HUDEP-2 (cell line): ENCODE measurements around the gene TSPAN15.

Experiments
- DNase-seq, 76 experiments: peaks; one replicate each; lab custom pipeline; 2025; ENCODE audit not compliant: unreplicated experiment in 76 of 76; lab: John Stamatoyannopoulos, UW

TSPAN15 gene

GRCh38 chr10:69451209-69451783, at the start of gene TSPAN15:
TSS of gene TSPAN15 (plus strand) at chr10:69451465. CDS start at chr10:69451595, 130 bp downstream.
- peak in 38 of 76 experiments; percentile 2 to 63 (median 22) for DNase-seq

GRCh38 chr10:69402386-69402785, 48.9 kb upstream of the TSPAN15 start:
- no peak for DNase-seq

DNA sequence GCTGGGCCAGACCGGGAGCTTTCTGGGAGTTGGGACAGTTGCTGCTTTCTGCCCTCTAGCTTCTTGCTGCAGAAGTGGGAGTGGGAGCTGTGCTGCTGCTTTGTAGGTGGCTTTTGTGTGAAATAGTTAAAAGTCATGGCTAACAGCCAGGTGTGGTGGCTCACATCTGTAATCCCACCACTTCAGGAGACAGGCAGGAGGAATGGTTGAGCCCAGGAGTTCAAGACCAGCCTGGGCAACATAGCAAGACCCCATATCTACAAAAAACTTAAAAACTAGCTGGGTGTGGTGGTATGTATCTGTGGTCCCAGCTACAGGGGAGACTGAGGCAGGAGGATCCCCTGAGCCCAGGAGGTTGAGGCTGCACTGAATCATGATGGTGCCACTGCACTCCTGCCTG, 48.2 kb upstream of the TSPAN15 start:
- DNase-seq, result no peak

- DNase-seq, result no peak
Measured at GRCh38 chr10:69403519-69403918, 47.7 kb upstream of the TSPAN15 start.

DNA sequence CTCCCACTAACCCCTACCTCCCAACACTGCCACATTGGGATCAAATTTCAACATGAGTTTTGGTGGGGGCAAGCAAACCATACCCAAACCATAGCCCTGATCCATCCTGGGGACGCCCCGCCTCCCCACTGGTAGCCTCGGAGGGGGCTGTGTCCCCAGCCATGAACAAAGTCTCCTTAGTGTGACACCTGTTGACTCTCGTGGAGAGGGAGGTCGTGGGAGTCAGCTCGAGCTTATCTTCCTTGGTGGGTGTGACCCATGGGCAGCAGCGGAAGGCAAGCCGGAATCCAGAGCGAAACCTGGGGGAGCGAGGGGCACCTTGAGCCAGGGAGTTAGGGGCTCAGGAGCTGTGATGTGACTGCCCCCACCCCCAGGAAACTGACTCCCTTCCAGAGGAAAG, 46.5 kb upstream of the TSPAN15 start:
- no peak for DNase-seq

DNA sequence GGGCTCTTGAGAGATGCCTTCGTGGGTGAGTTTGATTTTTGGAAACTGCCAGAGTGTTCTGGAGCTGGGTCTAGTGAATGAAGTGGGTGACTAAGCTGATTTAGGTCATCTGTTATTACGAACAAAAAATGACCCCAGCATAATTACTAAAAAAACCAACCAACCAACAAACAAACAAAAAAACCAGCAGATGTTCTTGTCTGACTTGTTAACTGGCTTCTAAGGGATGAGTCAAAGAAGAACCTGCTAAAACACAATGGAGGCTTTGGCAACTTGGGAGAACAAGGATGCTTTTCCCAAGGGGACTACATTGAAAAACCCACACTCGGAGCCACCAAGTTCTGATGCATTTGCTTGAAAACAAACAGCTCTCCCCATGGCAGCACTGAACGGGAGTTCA, 46.0 kb upstream of the TSPAN15 start:
- no peak for DNase-seq

DNA sequence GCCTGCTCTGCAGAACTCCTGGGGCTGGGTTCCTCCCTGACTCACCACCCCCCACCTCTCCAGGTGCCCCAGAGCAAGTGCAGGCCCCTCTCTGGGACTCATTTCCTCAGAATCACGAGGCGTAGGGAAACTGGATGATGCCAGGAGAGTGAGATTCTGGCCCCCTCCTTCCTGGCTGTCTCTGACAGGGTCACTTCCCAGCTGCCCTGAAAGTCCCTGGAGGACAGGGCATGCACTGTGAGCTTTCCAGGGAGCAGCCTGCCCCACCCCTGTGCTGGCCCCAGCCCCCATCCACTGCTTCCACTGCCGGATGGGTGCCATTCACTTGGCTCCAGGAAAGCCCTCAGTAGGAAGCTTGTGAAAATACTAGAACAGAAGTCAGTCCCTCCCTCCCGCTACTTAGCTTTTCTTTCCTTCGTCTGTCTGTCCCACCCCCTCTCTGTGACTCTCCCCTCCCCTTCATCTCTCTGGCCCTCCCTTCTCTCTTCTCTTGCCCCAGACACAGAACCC, 44.9 kb upstream of the TSPAN15 start:
- DNase-seq, result no peak

DNA sequence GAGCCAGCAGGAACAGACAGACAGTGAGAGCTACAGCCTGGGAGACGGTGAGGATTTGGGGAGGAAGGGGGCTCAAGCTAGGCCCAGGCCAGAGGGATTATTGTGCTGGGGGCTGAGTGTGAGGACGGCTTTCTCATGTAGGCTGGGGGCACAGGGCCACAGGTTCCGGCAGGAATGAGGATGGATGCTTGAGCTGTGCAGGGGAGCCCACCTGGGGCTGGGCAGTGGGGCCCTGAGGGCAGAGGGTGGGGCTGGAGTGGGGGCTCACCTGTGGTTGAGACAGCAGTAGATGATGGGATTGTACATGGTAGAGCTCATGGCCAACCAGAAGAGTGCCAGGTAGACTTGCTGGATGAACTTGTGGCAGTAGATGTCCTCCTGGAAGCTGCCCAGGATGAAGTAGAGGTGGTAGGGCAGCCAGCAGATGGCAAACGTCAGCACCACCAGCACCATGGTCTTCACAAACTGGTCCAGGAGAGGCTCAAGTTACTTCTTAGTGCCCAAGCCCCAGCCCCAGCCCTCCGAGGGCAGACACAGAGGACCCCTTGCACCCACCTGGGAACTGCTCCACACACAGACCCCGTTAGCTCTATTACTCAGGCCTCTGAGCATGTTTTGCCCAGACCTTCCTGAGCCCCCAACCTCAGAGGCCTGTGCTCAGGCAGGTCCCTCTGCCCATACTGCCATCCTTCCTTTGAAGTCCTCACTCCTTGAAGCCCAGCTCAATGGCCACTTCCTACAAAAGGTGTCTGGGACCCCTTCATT, 44.3 kb upstream of the TSPAN15 start:
- DNase-seq, result peak in 1 of 76 experiments; percentile 16

DNA sequence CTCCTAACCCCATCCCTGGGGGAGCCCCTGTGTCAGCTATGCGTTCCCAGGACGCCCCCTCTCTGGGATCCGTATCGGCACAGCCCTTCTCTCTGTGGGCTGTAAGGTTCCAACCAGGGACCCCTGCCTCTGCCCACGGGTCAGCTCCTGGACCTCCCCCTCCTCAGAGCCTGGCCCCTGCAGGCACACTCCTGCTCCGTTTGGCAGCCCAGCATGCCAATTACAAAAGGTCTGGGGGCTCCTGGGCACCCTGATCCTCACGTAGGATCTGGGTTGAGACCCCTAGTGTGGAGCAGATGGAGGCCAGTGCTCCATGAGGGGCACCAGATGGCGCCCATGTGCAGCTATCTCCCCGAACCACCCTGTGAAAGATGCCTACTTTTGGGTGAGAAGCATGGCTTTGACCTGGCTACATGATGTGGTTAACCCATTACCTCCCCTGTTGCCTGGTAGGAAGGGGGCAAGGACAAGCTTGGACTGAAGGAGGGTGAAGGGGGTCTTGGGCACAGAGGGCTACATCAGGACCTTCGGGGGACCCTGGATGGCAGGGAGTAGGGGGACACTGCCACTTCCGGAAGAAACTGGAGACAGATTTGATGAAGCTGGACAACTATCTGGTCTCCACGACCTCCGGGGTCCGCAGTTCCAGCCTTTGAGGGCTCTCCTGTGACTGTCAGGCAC, 43.5 kb upstream of the TSPAN15 start:
- DNase-seq, result peak in 5 of 76 experiments; percentile 7 to 21 (median 15)

DNA sequence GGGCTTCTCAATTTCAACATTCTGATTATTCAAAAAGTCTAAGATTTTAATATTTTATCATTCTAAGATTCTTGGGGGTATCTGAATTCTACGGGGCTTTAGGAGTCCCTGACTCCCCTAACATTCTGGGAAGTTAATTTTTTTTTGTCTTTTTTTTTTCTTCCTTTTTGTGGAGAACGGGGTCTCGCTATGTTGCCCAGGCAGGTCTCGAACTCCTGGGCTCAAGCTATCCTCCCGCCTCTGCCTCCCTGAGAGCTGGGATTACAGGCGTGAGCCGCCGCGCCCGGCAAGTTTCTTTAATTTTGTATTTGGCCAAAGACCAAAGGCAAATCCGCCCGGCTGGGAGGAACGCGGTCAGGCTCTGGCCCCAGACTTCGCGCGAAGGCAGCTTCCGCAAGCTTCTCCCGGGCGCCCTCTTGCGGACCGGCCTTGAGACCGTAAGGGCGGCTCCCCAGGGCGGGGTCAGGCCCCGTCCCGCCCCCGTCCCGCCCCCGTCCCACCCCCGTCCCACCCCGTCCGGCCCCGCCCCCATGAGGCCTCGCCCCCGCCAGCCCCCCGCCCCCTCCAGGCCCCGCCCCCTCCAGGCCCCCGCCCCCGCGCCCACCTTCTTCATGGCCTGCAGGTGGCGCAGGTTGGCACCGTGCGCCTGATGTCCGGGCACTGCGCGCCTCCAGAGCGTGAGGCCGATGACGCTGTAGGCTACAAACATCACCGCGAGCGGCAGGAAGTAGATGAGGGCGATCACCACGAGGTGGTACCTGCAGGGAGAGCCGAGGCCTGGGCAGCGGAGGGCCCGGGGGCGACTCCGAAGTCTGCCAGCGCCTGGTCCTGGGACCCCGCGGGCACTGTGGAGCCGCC, 42.7 kb upstream of the TSPAN15 start:
- DNase-seq, result peak in 74 of 76 experiments; percentile 49 to 94 (median 86)

DNA sequence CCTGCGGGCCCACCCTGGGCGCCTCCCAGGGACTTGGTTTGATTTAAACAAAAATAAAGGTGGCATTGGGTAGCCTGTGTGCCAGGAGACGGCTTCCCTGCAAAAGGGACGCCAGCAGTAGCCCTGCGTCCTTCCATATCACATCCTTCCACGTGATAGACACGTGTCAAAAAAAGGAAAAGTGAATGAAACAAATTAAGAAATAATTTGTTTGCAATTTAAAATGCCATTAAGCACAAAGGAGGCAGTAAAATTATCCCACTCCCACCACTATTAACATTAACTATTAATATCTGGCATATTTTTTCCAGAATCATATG, 42.1 kb upstream of the TSPAN15 start:
- peak in 1 of 76 experiments; percentile 60 for DNase-seq

DNA sequence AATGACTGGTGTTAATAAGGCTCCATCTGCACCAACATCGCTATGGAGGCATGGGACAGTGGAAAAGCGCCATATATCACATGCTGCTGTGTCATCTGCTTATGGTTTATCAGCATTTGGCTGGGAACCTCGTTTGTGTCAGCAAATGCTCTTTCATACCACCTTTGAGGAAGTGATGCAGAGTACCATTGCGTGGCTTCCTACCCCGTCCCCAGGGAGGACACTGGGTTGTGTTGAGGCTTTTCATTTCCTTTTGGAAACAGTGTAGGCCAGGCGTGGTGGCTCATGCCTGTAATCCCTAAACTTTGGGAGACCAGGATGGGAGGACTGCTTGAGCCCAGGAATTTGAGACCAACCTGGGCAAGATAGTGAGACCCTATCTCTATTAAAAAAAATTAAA, 41.3 kb upstream of the TSPAN15 start:
- DNase-seq, result peak in 4 of 76 experiments; percentile 12 to 21 (median 18)

DNA sequence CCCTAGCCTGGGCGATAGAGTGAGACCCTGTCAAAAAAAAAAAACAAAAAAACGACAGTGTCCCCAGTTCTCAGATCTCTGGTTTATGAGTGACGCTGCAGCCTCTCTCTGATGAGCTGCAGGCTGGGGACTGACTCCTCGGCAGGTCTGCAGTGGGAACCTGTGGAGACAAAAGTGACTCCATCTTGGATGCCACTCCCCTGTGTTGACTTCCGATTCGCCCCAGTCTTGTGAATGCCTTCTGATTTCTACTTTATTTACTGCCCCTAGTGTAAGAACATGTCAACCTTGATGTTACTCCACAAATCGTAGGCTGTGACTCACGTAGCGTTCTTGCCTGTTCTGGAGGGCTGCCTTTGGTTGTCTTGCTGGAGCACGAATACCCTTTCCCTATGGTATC, 40.8 kb upstream of the TSPAN15 start:
- no peak for DNase-seq

DNA sequence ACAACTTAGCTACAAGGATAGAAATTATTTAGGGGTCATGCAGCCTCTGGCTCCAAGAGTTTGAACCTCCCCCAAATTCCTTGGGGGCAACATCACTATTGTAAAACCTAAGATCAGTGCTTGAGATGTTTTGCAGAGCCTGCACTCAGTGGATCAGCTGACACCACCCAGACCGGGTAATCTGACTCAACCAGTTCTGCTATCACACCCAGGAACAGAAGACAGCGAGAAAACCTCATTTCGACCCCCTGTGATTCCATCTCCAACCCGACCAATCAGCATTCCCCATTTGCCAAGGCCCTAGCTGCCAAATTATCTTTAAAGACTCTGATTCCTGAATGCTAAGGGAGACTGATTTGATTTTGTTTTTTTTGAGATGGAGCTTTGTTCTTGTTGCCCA, 39.8 kb upstream of the TSPAN15 start:
- peak in 43 of 76 experiments; percentile 2 to 61 (median 25) for DNase-seq

DNA sequence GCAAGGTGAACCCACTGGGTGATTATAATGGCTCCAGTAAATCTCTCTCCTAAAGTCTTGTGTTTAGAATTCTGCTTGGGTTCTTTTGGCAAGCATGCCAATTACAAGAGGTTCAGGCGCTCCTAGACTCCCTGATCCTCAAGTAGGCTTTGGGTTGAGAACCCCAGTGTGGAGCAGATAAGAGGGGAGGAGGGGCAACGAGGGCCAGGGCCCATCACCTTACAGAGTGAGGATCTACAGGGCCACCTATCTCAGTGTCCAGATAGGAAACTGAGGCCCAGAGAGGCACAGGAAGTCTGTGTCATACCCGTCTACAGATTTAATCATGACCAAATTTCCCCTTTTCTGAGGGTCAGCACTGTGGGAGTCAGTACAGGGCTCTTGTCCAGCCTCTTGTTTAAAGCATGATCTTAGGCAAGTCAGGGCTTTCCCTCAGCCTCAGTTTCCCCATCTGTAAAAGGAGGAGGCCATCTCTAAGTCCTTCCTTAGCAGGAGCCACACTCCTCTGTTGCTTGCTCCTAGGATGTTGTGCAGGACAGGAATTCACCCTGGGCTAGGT, 39.0 kb upstream of the TSPAN15 start:
- no peak for DNase-seq

DNA sequence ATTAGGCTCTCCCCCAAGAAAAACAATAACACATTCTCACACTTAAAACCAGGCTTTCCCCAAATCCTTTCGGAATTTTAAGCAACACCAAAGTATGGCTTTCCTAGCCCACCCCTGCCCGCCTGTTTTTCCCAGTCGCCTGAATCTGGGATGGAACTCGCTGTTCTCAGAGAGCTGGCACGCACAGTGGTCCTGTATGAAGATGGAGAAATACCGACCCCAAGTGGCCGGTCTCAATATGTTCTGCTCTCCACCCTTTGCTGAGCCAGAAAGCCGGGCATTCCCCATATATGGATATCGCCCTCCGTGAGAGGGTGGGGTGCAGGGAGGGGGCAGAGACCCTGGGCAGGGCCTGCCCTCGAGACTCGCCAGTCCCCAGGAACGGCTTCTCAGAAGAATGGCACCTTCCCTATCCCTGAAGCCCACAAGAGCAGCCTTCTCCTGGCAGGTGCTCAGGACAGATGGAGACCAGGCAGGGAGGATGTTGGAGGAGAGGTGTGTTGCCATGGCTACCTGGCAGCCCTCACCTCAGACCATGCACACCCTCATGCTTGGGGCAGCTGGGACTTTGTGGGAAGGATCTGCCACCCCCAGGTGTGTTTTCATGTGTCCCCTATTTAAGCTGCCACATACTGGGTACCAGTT, 37.9 kb upstream of the TSPAN15 start:
- peak in 45 of 76 experiments; percentile 3 to 61 (median 33) for DNase-seq

DNA sequence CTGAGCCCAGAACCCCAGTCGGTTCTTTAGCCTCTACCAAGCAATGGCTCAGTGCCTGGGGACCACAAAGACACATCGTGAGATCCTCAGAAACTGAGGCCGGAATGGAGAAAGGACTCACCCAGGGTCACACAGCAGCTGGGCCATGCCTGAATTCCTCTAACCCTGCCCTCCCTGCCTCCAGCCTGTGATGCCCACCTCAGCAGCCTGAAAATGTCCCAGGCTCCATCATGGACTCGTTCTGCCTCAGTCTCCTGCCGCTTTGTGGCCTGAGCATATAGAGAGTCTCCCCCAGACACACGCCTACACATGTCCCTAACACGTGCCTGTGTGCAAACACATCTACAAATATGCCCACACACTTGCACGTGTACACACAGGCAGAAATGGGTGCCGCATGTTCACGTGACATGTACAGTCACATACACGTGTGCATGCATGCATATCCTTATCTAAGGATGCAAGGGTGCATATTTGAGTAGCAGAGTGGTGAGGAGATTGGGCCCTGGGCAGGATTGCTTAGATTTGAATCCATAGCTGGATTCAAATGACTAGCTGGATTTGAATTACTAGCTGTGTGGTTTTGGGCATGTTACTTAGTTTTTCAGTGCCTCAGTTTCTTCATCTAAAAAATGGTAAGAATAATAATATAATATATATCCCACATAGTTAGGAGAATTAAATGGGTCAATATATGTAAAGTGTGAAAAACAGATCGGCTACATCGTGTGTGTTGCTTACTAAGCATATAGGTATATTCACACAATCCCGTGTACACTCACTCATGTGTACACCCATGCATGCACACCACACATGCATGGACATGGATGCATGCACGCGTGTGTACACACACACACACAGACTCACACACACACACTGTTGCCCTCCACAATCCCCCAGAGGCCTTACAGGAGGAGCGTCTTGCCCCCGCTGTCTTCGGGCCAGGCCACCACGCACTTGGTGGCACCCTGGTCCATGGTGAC, 36.9 kb upstream of the TSPAN15 start:
- no peak for DNase-seq

DNA sequence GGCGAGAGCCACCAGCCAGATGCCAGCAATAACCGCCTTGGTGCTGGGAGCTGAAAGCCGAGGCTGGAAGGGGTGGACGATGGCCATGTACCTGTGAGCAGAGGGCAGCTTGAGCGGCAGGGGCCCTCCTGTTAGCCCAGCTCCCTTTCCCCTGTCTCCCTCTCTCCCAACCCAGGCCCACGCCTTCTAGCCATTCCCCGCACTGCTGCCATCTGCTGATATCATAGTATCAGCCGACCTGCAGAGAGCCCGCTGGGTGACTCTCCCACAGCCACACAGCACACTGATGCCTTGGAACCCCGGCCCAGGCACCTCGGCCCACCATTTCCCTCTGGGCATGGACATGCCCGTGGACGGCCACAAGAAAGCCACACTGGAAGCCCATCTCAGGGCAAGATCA, 36.2 kb upstream of the TSPAN15 start:
- peak in 2 of 76 experiments; percentile 11 to 16 for DNase-seq

- DNase-seq, result no peak
Measured at GRCh38 chr10:69415951-69416350, 35.3 kb upstream of the TSPAN15 start.
